Left ventricle myocardium superior (tissue), 1 donor: ENCODE data around the gene CHCHD1. TPM values are rescaled to one million over a fixed set of nuclear protein-coding genes. Genes with fewer than 3 reads are reported as not detected.
"Not testable (repeated sequence)": the region's sequence is repeated elsewhere in the genome, so short reads cannot be mapped to it uniquely, and the experiment has no call there.

ENCODE experiments used
- ATAC-seq: fragments of 200-7000 bp; cut with Tn5 transposase; one replicate; pipeline ENCODE4 v1.9.1; 2020; ENCODE audit warnings: mild to moderate bottlenecking, moderate library complexity
- DNase-seq: peaks from one replicate; pipeline ENCODE4 v3.0.0-alpha.2; 2020
- intact Hi-C: fragments of 100-400 bp; cut with micrococcal nuclease; formaldehyde crosslinking; loops from one replicate; pipeline ENCODE4 v1.11.0; 2022
- total RNA-seq: library from RNA; stranded (reverse); fragmentation: NEBNext Ultra II Directional; extraction: Animal tissue kit (Norgen Biotek cat#: 25700); gene quantifications from one replicate; pipeline ENCODE4 v1.2.1, GENCODE V29; 2021
- donor health status: DM: no; HTN: yes; CAD: no; lungs with severe emphysema.

CHCHD1 gene
- total RNA-seq, 1 donor from 2014 or later, result 29.2 TPM

DNA sequence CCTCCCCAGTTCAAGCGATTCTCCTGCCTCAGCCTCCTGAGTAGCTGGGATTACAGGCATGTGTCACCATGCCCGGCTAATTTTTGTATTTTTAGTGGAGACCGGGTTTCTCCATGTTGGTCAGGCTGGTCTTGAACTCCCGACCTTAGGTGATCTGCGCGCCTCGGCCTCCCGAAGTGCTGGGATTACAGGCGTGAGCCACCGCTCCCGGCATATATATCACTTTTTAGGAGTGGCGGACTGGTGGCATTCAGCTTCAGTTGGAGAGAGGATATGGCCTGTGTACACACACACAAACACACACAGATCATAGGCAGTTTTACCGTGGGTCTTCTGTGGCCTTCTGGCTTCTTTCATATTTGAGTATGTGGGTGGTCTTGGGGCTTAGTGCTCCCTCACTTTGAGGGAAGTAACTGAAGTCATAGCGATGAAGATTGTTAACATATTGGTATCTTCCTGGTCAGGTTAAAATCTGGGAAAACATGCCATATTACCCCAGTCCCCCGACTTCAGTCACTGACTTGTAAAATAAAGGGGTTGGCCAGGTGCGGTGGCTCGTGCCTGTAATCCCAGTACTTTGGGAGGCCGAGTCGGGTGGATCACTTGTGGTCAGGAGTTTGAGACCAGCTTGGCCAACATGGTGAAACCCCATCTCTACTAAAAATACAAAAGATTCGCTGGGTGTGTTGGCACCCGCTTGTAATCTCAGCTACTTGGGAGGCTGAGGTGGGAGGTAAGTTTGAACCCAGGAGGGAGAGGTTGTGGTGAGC, 5.4 kb downstream of the CHCHD1 start:
- ATAC-seq, intact Hi-C loops, DNase-seq: not testable (repeated sequence)

DNA sequence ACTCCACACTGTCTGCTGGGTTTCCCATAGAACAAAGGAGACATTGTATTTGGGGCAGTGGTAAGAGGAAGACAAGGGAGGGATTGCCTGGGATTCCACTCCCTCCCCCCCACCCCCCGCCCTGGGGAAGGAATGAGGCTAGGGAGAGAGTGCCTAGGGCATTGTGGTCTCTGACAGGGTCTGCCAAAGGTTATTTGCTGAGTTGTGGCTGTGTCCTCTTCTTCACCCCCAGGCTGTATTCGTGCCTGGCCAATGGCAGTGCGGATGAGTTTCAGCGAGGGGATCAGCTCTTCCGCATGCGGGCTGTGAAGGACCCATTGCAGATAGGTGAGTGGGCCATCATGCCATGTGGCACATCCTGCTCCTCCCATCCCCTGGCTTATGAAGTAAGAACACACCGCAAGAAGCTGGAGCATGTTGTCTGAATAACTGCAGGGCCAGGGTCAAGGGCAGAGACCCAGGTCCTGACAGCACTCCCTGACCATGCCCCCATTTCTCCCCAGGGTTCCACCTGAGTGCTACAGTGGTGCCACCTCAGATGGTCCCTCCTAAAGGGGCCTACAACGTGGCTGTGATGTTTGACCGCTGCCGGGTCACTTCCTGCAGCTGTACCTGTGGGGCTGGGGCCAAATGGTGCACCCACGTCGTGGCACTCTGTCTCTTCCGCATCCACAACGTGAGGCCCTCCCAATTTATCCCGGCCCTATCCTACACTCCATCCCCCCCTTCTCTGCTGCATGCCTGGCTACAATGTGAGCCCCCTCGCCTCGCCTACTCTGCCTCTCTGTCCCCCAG, 7.2 kb downstream of the CHCHD1 start:
- intact Hi-C loops, result no loop called here
- ATAC-seq, result no peak
- DNase-seq, result no peak

DNA sequence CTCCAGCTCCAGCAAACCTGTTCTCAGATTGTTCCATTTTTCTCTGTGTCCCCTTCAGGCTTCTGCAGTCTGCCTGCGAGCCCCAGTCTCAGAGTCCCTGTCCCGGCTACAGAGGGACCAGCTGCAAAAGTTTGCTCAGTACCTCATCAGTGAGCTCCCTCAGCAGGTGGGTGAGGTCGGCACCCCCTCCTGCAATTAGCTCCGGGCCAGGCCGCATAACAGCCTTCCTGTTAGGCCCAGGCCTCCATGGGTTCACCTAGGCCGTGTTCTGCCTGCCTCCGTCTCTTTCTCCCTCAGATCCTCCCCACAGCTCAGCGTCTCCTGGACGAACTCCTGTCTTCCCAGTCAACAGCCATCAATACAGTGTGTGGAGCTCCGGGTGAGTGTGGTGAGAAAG, 7.8 kb downstream of the CHCHD1 start:
- intact Hi-C loops, result no loop called here
- DNase-seq, result no peak
- no peak for ATAC-seq

GRCh38 chr10:73790886-73791625, 9.2 kb downstream of the CHCHD1 start:
- intact Hi-C loops, result no loop called here
- ATAC-seq (no peak), DNase-seq (no peak)

GRCh38 chr10:73791871-73792400, 10.1 kb downstream of the CHCHD1 start:
- intact Hi-C loops, result no loop called here
- DNase-seq (peak; percentile 22), ATAC-seq (no peak)

DNA sequence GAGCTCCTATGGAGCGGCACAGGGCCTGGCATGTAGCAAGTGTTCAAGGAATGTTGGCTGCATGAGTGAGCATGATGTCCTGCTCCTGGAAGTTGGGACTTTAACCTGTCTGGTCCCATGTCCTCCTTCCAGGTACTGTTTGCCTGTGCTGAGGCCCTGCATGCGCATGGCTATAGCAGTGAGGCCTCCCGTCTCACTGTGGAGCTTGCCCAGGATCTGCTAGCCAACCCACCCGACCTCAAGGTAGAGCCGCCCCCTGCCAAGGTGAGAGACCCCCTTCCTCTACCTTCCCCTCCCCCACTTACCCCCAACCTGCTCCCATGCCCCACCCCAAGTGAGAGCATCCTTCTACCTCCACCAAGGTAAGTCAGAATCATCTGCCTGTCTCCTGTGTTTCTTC, 11.6 kb downstream of the CHCHD1 start:
- ATAC-seq (no peak), DNase-seq (peak; percentile 7)
- intact Hi-C loops, result no loop called here

GRCh38 chr10:73795491-73795890, 13.6 kb downstream of the CHCHD1 start:
- ATAC-seq, DNase-seq, intact Hi-C loops: not testable (repeated sequence)

GRCh38 chr10:73796035-73796434, 14.2 kb downstream of the CHCHD1 start:
- intact Hi-C loops, ATAC-seq: not testable (repeated sequence)
- peak; percentile 5 for DNase-seq

GRCh38 chr10:73796766-73797165, 14.9 kb downstream of the CHCHD1 start:
- DNase-seq (peak; percentile 21), ATAC-seq (no peak)
- intact Hi-C loops, result no loop called here

DNA sequence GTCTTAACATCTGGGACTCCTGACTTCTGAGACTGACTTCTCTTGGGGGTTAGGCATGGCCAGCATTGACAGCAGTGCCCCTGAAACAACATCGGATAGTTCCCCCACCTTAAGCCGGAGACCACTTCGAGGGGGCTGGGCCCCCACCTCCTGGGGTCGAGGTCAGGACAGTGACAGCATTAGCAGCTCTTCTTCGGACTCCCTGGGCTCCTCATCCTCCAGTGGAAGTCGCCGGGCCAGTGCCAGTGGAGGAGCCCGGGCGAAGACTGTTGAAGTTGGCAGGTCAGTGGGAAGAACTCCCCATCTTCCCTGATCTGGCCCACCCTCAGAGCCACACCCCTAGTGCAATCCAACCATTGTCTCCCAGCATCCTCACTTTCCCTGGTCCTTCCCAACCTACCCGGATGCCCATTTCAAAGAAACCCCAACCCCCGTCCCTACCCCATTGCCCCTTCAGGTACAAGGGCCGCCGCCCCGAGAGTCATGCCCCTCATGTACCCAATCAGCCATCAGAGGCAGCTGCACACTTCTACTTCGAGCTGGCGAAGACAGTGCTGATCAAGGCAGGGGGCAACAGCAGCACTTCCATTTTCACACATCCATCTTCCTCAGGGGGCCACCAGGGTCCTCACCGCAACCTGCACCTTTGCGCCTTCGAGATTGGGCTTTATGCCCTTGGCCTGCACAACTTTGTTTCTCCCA, 15.6 kb downstream of the CHCHD1 start:
- intact Hi-C loops, result no loop called here
- DNase-seq, result no peak
- ATAC-seq, result no peak

DNA sequence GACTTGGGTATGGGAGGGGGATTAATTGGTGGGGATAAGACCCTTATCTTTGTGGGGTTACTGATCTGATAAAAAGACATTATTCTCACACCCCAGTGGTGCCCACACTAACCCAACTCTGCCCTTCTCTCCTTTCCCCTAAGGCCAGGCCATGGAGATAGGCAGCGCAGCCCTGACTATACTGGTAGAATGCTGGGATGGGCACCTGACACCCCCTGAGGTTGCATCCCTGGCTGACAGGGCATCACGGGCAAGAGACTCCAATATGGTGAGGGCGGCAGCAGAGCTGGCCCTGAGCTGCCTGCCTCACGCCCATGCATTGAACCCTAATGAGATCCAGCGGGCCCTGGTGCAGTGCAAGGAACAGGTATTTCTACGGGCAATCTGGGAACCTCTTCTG, 16.2 kb downstream of the CHCHD1 start:
- intact Hi-C loops, result no loop called here
- ATAC-seq (no peak), DNase-seq (no peak)

- intact Hi-C loops, result no loop called here
- ATAC-seq (peak; percentile 18), DNase-seq (no peak)
These were observed 17.2 kb downstream of the CHCHD1 start for GRCh38 chr10:73798927-73799560.

DNA sequence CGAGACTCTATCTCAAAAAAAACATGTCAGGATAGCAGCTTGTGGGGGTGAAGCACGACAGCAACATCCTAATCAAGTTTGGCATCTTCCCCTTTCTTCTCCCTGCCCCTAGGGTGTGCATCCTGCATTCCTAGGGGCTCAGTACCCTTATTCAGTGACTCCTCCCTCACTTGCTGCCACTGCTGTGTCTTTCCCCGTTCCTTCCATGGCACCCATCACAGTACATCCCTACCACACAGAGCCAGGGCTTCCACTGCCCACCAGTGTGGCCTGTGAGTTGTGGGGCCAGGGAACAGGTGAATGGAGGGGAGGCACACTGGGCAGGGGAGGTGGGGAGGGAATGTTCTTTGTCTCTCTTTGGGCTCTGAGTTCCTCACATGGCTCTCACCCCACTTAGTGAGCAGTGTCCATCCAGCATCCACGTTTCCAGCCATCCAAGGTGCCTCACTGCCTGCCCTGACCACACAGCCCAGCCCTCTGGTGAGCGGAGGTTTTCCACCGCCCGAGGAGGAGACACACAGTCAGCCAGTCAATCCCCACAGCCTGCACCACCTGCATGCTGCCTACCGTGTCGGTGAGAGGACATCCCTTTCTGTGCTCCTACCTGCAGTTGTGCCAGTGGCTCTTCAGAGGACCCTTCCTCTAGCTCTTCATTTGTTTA, 18.2 kb downstream of the CHCHD1 start:
- ATAC-seq, result peak; percentile 2
- intact Hi-C loops, result no loop called here
- DNase-seq, result no peak

- DNase-seq (no peak), ATAC-seq (peak; percentile 5)
These were observed 18.9 kb downstream of the CHCHD1 start for GRCh38 chr10:73800560-73801252.

DNA sequence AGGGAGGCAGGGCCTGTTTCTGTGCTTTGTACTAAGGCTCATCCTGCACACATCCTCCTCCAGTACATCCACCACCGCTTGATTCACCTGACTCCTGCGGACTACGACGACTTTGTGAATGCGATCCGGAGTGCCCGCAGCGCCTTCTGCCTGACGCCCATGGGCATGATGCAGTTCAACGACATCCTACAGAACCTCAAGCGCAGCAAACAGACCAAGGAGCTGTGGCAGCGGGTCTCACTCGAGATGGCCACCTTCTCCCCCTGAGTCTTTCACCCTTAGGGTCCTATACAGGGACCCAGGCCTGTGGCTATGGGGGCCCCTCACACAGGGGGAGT, 19.4 kb downstream of the CHCHD1 start:
- ATAC-seq (peak; percentile 3), DNase-seq (no peak)
- intact Hi-C loops, result no loop called here

More at GRCh38 chr10:73800560-73801252, 18.9 kb downstream of the CHCHD1 start:
- intact Hi-C loops, result no loop called here

- DNase-seq (no peak), ATAC-seq (no peak)
These were observed 20.6 kb downstream of the CHCHD1 start for GRCh38 chr10:73802276-73802991.

More at GRCh38 chr10:73802276-73802991, 20.6 kb downstream of the CHCHD1 start:
- intact Hi-C loops, result no loop called here
